Hypothalamus (tissue), 51 donors: ENCODE measurements around the gene MID1.

Experiments used
- DNase-seq, 51 donors: peaks; one replicate each; lab custom pipeline; 2025; lab: John Stamatoyannopoulos, UW

Gene MID1

DNA sequence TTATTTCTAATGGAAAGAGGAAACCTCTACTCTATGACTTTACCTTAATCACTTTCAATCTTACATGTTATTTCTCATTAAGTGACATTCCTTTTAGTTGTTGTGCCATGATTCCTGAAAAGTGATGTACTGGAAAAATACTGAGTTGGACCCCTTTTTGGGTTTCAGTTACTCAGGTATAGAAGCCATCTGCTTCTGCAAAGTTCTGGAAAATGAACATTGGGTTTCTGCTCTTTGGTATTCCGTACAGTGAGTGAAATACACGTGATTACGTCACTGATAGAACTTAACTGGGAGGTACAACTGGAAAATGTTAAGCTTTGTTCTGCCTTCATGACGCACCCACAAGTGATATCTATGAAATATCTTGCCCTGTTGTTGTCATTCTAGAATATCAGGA lies 114.7 kb downstream of the MID1 start:
- DNase-seq = no peak

DNA sequence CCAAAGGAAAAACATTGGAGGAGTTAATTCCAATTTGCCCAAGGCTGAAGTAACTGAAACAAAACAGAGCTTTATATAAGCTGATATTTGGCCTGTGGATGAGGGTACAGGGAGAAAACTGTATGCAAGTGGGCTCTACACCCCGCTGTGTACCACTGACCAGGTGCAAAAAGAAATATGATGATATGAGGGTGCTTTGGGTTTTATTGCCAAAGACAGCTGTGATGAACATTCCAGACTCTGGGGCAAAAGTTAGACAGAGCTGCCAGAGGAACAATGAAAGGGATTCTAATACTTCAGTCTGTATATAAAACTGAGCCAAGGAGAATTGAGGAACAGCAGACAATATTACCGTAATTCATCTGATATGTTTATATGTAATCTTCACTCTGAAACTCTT lies 117.4 kb downstream of the MID1 start:
- no peak for DNase-seq

DNA sequence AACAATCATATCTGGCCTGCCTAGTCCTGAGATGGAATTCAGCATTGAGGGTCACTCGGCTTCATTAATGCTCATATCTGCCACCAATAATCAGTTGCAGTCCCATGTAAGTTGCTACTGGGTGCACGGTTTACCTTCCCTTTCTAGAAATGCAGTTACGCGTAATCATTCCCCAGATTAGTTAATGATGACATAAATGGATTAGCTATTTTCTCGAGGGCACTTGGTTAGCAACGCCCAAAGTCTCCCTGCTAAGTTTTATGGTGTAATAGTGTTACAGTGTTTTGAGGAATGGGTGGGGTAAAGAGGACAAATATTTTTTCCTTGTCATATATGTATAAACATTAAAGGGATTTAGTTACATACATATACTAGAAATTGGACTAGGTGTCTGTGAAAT lies 118.8 kb downstream of the MID1 start:
- no peak for DNase-seq

DNA sequence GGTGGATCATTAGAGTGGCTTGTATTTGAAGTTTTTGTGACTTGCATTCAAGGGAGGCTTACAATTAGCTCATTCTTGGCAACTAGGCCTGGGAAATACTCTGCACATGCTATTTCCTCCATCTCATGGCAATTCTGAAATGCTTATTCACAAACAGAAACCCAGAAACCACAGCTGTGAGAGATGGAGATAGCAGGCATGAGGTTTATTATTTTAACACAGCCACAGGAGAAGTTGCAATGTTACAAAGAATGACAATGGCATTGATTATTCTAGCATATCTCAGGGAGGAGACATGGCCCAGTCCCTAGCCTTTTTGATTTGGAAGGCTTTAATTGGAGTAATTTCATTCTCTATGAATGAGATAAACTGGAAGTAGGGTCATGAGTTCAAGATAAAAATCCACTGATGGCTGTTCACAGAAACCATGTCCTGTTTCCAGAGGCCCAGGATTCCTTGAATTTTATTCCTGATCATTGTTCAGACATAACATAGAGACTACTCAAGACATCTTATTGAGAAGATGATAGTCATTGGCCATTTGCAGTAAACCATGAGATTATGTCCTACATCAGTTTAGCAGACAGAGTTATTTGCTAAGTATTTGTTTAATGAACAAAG lies 123.9 kb downstream of the MID1 start:
- no peak for DNase-seq

DNA sequence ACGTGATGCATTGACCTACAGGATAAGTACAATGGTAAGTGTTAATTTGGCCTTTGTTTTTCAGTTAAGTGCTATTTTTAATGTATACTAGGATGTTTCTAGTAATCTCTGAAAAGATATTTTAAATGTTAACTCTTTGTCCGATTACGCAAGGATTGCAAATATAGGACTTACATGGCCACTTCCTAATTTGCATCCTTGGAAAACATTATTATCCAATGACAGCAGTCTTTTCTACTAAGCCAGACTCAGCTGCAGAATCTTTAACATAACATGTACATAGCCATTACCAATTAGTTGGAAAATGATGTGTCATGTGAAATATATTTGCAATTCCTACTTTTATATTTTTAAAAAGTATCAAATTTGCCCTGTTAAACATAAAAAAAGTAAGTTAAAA lies 124.7 kb downstream of the MID1 start:
- no peak for DNase-seq

DNA sequence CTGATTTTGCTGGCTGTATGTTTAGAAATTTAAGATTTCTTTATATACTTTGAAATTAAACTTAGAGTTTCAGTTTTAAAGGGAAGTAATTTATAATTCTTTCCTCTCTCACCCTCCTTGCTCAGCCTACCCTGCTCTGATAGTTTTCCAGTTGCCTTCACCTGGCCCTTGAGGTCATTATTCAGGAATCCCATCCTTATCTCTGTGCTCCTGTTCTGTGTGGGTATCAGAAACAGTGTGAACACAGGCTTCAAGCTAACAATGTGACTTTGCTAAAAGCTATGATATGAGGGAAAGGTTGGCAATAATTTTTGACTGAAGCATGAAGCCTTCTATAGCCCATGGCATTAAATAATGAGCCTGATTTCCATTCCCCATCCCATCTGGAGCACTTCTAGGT lies 128.1 kb downstream of the MID1 start:
- DNase-seq = no peak

DNA sequence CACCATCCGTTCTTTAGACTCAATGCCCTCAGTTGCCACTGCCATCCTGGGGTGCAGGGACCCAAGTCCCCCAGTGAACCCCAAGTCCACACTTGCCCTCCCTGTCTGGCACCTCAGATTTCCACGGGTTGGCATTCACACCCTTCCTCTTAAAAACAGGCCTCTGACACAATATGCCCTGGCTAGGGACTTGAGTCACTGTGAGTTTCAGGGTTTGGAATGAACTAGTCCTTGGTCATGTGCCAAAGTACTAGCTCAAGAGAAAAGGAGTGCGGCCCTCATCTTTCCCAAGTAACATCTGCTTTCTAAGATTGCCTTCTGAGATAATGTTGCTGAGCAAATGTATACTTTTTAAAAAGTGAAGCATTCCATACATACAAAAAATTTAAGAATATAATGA lies 134.0 kb downstream of the MID1 start:
- DNase-seq = no peak

DNA sequence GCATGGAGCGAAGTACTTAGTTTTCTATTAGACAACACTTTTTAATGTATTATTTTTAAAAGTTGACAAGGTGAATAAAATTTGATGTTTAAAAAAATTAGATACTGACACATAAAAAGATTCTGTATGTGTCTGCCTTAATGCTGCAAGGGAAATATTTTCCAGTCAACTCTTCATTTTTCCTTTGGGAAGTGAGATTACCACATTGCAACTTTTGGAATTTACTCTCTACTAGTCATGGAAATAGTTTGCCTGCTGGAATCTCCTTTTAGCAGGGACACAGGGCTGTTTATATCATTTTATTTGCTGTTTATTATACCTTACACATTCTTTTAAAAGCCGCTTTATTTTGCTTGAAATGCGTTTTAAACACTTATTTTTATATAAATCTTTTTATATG lies 135.1 kb downstream of the MID1 start:
- DNase-seq = no peak

DNA sequence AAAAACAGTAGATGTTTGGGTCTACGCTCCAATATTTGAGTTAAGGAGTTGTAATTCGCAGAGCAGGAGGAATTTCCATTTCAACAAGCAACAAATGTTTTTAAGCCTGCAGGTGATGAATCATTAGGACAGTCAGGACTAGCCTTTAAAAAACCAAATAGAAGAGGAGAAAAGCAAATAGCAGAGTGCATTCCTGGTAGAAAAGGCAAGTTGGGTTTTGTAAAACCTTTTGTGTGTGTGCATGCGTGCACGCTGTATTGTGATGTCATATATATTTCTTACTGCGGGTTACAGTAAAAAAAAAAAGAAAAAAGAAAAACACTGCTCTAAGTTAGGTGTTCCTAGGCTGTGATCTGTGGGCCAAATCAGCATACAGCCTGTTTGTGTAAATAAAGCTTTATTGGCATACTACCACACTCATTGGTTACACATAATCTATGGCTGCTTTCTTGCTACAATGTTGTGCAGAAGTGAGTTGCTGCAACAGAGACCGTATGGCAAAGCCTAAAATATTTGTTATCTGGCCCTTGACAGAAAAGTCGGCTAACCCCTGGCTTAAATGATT lies 135.6 kb downstream of the MID1 start:
- no peak for DNase-seq

DNA sequence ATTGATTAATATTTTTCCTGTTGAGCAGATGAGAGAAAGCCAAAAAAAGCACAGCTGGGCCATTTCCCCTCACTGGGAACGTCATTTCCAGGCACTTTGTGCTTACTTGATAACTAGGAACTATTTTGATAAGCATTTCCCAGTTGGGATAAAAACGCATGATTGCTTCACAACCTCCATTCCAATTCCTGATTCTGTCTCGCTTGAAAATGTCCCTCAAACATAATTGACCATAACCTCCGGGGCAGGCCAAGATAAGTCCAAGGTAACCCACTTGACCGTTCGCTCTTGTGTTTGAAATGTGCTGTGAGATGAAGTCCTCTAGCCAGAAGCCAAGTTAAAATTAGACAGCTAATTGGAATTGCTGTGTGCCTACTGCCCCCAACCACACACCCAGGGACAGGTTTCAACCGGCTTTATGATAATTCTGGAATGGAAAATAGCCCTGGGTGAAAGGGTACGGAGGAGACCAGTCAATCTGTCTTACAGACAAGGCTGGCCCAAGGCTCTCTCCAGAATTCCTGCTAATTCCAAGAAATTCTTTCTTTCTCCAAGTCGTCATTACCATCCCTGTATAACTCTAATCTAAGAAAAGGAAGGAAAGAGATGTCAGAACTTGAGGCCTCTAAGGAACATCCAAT lies 137.1 kb downstream of the MID1 start:
- DNase-seq = no peak

DNA sequence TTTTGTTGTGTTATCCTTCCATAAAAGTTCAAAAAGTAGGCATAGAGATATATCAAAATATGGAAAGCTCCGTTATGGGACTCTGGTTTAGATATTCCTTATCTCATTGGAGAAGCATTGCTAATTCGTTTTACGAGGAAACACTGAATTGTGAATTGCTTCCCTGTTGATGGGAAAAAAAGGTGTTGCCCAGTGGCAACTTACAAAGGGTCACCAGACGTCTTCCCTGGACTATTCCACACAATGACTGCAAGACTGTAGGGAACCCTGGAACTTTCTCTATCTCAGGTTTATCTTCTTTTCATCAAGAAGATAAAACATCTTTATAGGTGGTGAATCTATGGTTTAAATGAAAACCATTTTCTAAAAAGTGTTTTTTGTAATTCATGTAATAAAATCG lies 137.7 kb downstream of the MID1 start:
- no peak for DNase-seq

DNA sequence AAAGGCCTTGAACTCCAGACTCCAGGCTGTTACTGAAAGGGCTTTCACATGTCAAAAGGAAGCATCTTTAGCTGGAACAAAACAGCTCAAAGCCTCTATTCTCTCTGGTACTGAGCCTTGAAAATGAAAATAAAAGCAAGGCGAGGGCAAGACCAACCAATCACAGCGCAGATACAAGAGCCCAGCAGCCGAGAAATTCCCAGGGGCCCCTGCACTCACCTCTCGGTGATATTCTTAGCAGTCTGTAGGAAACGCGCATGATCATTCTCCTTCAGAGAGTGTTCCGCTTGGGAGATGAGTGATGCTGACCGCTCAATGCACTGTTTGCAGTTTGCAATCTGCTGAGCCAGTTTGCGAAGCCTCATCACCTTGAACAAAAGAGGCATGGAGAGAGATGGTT lies 138.1 kb downstream of the MID1 start:
- peak in 4 of 51 donors; percentile 0 to 3 (median 0) for DNase-seq

DNA sequence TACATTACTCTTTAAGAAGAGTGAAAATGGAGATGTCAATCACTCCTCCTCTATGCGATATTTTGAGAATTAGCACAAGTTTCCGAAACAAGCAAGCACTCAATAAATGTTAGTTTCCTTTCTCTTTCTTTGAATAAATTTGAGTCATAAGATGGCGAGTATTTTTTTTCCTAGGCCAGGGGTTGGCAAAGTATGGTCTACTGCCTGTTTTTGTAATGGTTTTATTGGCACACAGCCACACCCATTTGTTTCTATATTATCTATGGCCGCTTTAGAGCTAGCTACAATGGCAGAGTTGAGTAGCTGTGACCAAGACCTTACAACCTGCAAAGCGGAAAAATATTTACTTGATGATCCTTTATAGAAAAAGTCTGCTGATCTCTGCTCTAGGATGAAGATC lies 139.5 kb downstream of the MID1 start:
- DNase-seq = no peak

DNA sequence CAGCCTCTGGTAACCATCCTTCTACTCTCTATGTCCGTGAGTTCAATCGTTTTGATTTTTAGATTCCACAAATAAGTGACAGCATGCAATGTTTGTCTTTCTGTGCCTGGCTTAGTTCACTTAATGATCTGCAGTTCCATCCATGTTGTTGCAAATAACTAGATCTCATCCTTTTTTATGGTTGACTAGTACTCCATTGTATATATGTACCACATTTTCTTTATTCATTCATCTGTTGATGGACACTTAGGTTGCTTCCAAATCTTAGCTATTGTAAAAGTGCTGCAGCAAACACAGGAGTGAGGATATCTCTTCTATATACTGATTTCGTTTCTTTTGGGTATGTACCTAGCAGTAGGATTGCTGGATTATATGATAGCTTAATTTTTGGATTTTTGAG lies 140.9 kb downstream of the MID1 start:
- no peak for DNase-seq

DNA sequence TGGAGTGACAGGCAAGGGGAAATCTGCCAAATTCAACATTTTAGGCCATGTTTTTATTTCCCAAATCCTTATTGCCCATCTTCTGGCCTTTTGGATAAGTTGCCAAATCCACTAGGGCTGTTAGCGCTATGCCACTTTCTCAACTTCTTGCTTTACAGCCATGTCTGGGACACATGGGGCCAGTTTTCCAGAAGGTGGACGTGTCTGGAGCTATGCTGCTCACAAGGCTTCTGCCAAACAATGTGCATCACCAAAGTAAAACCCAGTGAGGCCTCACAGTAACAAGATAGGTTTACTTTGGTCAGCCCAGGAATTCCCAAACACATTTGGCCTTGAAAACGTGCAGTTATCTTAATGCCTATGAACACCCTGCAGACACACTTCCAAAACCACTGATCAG lies 142.9 kb downstream of the MID1 start:
- DNase-seq = no peak

DNA sequence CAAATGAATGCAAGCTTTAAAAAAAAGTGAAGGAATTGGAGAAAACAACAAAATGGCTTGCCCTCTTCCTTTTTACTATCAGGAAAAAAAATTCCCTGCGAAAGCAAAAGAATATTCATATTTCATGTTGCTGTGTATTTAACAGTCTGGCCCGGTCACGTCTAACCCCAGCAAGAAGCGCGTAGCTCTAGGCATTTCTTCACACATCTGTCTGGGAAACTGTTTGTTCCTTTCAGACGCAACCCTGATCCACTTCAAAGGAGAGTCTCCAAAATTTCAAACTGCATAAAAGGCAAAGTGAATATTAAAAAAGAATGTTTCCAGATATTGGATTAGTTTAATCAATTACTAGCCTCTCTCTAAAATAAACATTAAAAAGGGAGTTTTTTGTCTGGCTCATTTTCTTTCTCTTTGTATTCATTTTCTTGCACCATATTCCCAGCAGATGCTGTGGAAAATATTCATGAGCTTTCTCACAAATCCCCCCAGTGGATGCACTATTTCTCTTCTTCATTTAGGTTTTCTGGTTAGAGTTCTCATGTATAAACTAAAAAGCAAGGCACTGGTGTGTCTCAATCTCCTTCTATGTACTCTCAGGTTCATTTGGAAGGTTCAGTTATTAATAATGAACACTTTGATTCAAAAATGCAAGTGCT lies 145.3 kb downstream of the MID1 start:
- DNase-seq = no peak

DNA sequence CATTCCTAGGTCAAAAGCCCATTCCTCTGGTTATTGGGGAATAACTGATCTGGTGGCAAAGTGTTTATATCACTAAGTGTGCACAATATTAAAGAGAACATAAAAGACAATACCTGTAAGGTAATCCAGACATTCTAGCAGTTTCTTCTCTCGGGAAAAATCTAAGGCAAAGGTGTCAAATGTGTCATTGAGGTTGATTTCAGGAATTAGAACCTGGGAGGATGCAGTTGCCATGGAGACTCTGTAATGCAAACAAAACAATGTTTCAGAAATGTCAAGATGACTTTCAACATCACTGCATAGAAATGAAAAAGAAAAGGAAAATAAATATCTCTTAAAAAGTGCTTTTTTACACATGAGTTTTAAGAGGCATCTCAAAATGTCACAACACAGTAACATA lies 145.9 kb downstream of the MID1 start:
- no peak for DNase-seq

DNA sequence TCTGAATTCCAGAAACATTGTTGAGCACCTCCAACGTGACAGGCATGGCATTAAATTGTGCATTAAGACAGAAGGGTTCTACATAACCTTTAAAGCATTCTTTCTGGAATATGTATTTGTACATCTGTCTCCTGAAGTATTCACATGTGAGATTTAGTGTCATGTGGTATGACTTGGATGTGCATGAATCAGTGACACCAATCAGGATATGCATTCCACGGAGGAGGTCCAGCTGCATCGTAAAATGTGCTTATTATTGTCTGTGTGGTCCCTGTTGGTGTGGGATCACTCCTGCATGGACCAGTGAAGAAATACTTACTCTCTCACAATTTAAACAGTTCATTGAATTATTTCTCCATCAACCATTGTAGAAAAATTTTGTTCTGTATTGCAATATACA lies 149.0 kb downstream of the MID1 start:
- no peak for DNase-seq

DNA sequence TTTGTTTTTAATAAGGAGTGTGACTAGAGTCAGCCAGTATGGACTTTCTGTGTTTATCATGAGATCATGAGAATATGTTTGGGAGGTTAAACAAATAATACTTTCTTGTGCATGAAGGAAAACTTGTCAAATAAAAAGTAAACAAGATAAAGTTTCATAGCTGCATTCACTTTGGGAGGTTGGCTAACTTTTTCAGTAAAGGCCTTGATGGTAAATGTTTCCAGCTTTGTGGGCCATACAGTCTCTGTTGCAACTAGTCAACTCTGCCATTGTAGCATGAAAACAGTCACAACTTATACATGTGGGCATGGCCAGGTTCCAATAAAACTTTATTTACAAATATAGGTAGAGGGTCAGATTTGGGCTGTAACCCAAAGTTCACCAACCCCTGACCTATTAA lies 150.4 kb downstream of the MID1 start:
- no peak for DNase-seq

DNA sequence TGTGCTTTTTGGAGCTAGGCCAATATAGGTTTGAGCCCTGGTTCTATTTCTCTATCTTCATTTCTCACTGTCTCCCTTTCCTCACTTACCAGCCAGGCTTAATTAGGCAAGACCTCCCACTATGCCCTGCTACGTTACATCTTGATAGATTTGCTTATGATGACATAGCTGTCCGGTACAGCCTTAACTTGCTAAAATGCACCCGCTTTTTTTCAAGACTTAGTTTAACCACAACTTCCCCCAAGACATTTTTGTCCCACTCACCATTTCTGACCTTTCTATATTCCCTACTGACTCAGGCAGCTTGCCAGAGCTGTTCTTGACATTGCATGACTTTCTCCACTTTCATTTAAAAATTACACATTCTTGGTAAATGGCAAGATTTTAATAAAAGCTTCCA lies 152.6 kb downstream of the MID1 start:
- no peak for DNase-seq

DNA sequence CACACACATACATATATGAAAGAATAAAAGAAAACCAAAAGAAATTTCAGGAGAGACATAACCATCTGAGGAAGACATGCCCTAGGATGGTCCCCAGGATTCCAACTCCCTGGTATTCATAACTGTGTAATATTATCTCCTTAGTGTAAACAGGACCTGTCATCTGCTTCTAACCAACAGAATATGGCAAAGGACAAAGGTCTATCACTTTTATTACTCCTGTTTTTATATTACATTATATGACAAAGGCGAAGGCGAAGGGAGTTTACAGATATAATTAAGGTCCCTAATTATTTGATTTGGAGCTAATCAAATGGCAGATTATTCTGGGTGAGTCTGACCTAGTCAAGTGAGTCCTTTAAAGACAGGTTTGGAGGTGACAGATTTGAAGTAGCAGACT lies 155.1 kb downstream of the MID1 start:
- DNase-seq = no peak

DNA sequence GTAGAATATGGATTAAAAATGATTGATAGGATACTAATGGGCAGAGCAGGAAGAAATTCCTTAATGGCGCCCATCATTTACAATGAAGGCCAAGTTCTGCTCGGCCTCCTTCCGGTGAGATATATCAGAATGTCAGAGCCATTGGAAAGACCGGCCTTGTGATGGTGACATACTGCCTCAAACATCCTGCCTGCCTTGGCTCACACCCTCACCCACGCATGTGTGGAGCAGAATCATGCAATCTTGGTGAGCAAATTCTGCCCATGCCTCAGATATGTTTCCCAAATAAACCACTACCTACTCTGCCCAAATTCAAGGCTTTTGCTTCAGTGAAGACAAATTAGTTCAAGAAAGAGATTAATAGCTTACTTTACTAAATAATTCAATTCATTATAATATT lies 163.3 kb downstream of the MID1 start:
- no peak for DNase-seq
